Measurements from ENCODE around the gene NISCH.

NISCH gene

DNA sequence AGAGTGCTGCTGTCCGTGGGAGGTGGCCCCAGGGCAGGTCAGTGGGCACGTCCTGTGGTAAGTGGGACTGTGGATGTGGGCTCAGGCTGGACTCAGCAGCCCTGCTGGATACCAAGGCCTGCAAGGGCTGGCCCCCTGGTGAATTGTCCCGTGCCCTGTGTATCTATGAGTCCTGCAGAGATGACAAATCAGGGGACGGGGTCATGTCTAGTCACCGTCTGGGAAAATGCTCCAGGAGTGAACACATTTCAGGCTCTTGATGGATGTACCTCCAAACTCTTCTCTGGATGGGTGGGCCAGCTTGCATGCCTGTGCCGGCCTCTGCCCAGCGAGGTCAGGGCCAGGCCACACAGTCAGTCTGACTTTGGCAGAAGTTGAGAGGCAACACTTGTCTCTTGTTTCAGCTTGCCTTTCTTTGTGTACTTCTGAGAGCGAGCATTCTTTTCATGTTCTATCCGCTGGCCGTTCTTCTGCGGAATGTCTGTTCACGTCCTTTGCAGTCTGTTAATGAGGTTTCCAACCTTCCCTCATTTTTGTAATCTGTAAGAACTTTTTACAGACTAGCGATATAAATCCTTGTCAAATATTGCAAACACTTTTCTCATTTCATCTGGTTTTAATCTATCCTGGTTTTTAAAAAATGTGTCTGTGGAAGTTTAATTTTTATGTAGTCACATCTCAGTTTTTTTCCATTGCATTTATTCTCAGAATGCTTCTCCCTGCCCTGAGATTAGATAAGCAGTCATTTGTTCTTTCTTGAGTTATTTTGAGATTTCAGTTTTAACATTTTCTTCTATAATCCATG lies 28.4 kb downstream of the NISCH start:
- TF ChIP-seq, protein P1, sequence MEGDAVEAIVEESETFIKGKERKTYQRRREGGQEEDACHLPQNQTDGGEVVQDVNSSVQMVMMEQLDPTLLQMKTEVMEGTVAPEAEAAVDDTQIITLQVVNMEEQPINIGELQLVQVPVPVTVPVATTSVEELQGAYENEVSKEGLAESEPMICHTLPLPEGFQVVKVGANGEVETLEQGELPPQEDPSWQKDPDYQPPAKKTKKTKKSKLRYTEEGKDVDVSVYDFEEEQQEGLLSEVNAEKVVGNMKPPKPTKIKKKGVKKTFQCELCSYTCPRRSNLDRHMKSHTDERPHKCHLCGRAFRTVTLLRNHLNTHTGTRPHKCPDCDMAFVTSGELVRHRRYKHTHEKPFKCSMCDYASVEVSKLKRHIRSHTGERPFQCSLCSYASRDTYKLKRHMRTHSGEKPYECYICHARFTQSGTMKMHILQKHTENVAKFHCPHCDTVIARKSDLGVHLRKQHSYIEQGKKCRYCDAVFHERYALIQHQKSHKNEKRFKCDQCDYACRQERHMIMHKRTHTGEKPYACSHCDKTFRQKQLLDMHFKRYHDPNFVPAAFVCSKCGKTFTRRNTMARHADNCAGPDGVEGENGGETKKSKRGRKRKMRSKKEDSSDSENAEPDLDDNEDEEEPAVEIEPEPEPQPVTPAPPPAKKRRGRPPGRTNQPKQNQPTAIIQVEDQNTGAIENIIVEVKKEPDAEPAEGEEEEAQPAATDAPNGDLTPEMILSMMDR (IDR thresholded peaks at IDR 0.05; ENCODE audit: extremely low read depth, insufficient read depth, missing control alignments), result no peak
- no peak for DNase-seq (ENCODE audit: low spot score)
- in situ Hi-C loops (cut with MboI; ENCODE audit: low pct_unique_long_range_greater_than_20kb, low sequenced_read_pairs, unreplicated experiment), result no loop called here

- DNase-seq (ENCODE audit: low spot score), result no peak
- TF ChIP-seq, protein P1 (IDR thresholded peaks at IDR 0.05; ENCODE audit: extremely low read depth, insufficient read depth, missing control alignments), result no peak
- in situ Hi-C loops (cut with MboI; ENCODE audit: low pct_unique_long_range_greater_than_20kb, low sequenced_read_pairs, unreplicated experiment), result no loop called here
These were observed 29.5 kb downstream of the NISCH start for GRCh38 chr3:52484680-52485461.

- in situ Hi-C loops (cut with MboI; ENCODE audit: low pct_unique_long_range_greater_than_20kb, low sequenced_read_pairs, unreplicated experiment), result no loop called here
- TF ChIP-seq, protein P1 (IDR thresholded peaks at IDR 0.05; ENCODE audit: extremely low read depth, insufficient read depth, missing control alignments), result no peak
- DNase-seq (ENCODE audit: low spot score), result no peak
These were observed 31.8 kb downstream of the NISCH start for GRCh38 chr3:52487050-52487787.

- DNase-seq (ENCODE audit: low spot score), result no peak
- in situ Hi-C loops (cut with MboI; ENCODE audit: low pct_unique_long_range_greater_than_20kb, low sequenced_read_pairs, unreplicated experiment), result no loop called here
- TF ChIP-seq, protein P1 (IDR thresholded peaks at IDR 0.05; ENCODE audit: extremely low read depth, insufficient read depth, missing control alignments), result no peak
These were observed 32.6 kb downstream of the NISCH start for GRCh38 chr3:52487788-52488691.

- no peak for DNase-seq (ENCODE audit: low spot score)
- in situ Hi-C loops (cut with MboI; ENCODE audit: low pct_unique_long_range_greater_than_20kb, low sequenced_read_pairs, unreplicated experiment), result no loop called here
- TF ChIP-seq, protein P1 (IDR thresholded peaks at IDR 0.05; ENCODE audit: extremely low read depth, insufficient read depth, missing control alignments), result no peak
These were observed 33.3 kb downstream of the NISCH start for GRCh38 chr3:52488746-52489145.

Data from GM13977 (cell line).